ENCODE results near the gene CAPRIN1. TPM values are rescaled to one million over a fixed set of nuclear protein-coding genes. Genes with fewer than 3 reads are reported as not detected.
"Not testable (repeated sequence)": the region's sequence is repeated elsewhere in the genome, so short reads cannot be mapped to it uniquely, and the experiment has no call there.

Gene CAPRIN1
- total RNA-seq, 1 donor from 2014 or later: 116 TPM

GRCh38 chr11:34075178-34075820, 23.8 kb downstream of the CAPRIN1 start:
- intact Hi-C loops (cut with micrococcal nuclease): no loop called here

DNA sequence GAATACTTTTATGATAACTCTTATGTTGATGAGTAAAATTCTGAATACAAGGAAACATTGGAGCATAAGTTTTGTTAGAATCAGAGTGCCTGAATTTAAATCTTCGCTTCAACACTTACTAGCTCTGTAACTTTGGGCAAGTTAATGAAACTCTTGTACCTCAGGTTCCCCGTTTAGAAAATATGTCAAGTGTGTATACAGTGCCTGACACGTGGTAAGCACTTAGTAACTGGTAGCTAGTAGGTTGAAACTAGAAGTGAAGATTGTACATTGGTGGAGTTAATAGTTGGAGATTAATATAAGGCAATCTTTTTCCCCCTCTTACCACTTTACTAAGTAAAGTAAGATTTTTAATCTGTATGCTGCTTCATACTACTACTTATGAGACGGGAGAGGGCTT, 29.1 kb downstream of the CAPRIN1 start:
- intact Hi-C loops (cut with micrococcal nuclease): no loop called here

More at GRCh38 chr11:34075178-34075820, 23.8 kb downstream of the CAPRIN1 start:
- DNase-seq (no peak), ATAC-seq (no peak)

DNA sequence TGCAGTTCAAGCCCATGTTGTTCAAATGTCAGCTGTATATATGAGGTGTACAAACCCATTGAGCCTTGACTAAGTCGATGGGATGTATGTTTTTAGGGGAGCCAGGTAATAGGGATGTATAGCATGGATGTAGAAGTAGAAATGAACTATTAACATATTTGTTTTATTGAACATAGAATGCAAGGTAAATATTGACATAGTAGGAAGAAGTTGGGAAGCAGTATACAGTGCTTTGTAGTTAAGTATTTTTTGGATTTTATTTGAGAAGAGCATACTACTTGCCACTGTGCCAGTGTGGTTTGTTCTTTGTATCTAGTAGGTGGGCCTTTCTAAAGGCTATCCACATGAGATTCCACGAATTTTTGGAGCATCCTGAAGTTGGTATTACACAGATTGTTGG, 33.1 kb downstream of the CAPRIN1 start:
- ATAC-seq (no peak), DNase-seq (no peak)
- intact Hi-C loops (cut with micrococcal nuclease): no loop called here

More for the DNA sequence above, 29.1 kb downstream of the CAPRIN1 start:
- ATAC-seq (no peak), DNase-seq (no peak)

DNA sequence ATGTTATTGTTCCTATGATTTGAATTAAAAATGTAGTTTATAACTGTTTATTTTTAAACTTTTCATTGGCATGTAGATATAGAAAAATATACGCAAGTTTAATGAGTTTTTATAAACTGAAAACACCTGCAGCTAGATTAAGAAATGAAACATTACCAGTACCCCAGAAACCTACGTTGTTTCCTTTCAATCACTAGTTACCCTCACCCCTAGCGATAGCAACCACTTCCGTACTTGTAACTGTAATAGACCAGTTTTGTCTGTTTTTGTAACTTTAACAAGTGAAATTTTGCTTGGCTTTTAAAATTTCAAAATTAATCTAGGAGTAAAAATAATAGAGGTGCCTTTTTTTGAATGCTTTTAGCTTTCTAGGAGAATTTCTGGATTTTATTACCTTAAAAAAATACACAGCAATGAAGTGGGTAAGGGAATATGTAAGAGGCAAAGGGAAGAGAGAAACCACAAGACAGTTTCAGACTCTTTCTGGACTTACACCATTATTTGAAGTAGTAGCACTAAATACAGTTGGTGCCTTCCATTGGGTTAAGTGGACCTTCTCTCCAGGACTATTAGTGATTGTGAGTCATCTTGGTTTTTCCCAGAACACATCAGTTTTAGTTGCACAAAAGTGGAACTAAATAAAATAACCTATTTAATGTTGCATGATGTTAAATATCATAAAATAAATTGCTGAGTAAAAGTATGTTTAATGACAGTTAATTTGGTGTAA, 35.2 kb downstream of the CAPRIN1 start:
- no peak for ATAC-seq
- DNase-seq: no peak
- intact Hi-C loops (cut with micrococcal nuclease): no loop called here

- no peak for ATAC-seq
- intact Hi-C loops (cut with micrococcal nuclease): no loop called here
Measured at GRCh38 chr11:34091825-34092224, 40.3 kb downstream of the CAPRIN1 start.

DNA sequence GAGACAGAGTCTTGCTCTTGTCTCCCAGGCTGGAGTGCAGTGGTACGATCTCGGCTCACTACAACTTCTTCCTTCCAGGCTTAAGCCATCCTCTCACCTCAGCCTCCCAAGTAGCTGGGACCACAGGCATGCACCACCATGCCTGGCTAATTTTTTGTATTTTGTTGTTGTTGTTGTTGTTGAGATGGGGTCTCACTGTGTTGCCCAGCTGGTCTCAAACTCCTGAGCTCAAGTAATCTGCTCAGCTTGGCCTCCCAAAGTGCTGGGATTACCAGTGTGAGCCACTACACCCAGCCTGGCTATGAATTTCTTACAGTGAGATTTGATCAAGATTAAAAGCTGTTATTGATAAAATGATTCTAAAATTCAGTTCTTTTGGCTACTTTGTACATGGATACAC, 43.4 kb downstream of the CAPRIN1 start:
- DNase-seq; ATAC-seq; intact Hi-C loops (cut with micrococcal nuclease): not testable (repeated sequence)

More at GRCh38 chr11:34091825-34092224, 40.3 kb downstream of the CAPRIN1 start:
- DNase-seq: no peak

GRCh38 chr11:34098813-34099212, 47.3 kb downstream of the CAPRIN1 start:
- intact Hi-C loops (cut with micrococcal nuclease): no loop called here
- no peak for ATAC-seq
- DNase-seq: no peak

DNA sequence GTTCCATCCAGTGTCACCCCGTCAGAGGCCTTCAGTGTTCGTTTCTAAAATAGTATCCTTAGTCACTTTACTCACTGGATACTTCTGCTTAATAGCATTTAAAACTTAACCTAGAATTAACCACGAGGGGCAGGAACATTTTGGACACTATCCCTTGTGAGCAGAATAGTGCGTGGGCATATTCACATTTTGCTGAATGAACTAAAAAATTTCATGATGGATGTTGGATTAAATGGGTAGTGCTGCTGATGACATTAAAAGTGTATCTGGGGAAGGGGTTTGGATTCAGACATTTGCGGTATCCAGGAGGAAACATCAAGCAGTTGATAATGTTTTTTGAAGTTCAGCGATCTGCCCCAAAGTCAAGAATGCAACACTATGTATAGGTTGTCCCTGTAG, 53.1 kb downstream of the CAPRIN1 start:
- DNase-seq (no peak), ATAC-seq (no peak)
- intact Hi-C loops (cut with micrococcal nuclease): no loop called here

DNA sequence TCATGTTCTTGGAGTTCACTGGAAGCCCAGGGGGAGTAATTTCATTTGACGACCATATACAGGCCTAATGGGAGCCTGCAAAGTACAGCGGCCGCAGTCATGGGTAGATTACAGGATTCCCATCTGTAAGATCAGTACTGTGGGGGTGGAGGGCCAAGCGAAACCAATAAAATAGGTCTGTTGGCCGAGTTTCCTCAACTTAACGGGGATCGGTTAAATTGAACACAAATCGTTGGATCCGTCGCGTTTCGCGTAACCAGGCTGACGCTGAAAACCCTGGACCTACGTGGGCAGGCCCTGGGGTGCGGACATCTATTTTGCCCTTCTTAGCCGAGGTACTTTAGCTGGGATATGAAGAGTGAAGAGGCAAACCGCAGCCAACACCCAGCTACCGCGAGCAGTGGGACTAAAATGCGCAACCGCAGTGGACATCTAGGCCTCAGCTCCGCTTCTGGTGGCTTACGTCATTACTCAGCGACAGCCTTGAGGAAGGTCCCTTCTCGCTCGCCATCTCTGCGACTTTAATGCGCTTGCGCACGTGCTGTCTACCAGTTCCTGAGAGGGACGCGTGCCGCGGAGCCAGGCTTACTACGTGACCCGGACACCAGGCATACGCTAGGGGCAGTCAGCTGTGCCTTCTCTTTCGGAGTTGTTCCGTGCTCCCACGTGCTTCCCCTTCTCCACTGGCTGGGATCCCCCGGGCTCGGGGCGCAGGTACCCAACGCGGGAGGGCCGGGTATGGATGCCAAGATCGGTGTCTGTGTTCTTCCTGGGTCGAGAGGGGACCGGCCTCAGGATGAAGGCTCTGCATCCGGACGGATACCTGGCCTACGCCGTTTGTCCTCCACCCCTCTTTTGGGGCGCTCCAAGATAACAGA, 53.8 kb downstream of the CAPRIN1 start, which contains the start of gene NAT10:
TSS of gene NAT10 (plus strand) at position 551 of the 878 bp plus-strand sequence. CDS start 2,597 bp downstream, outside the sequence.
- ATAC-seq (peak; percentile 98), DNase-seq (peak; percentile 96)
- intact Hi-C loops (cut with micrococcal nuclease): no loop called here

DNA sequence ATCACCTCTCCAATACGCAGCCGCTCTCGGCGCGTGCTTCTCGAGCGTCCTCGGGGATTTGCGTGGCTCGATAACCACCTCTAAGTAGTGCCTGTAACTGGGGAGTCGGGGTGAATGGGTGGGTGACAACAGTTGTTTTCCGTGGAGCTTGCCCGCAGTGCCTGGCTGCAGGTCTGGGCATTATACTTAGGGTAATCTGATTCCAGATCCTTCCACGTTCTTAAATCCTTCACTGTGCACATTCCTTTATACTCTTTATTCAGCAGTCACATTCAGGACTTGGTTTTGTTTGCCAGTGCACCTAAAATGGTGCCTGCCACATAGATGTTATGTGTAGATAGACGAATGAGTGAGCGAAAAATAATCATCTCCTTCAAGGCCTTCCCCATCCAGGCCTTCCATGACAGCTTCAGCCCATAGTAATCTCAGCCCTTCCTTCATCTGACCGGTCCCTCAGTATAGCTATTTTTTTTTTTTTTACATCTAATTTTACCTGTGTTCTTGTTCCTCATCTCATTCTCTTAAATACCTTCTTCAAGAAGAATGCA, 54.5 kb downstream of the CAPRIN1 start:
- no peak for DNase-seq
- intact Hi-C loops (cut with micrococcal nuclease): no loop called here
- no peak for ATAC-seq

- no peak for DNase-seq
- intact Hi-C loops (cut with micrococcal nuclease): no loop called here
Measured at GRCh38 chr11:34111722-34112270, 60.3 kb downstream of the CAPRIN1 start.

DNA sequence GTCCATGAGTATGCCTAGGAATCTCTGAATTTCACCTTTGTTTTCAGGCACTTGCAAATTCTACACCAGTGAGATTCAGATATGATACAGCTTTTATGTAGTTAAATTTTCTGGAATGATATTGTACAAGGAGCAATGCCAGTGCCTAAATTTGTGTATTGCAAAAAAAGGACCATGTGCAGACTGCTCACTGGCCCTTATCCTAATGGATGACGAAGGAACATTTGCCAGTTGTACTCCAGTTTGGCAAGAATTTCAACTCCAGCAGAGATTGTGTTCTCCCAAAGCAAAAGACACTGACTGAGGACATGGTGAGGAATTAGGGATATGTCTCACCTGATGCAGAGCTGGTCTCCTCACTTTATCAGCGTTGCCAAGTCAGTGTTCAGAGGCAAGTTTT, 62.5 kb downstream of the CAPRIN1 start:
- no peak for ATAC-seq
- intact Hi-C loops (cut with micrococcal nuclease): no loop called here

More at GRCh38 chr11:34111722-34112270, 60.3 kb downstream of the CAPRIN1 start:
- ATAC-seq: no peak

DNA sequence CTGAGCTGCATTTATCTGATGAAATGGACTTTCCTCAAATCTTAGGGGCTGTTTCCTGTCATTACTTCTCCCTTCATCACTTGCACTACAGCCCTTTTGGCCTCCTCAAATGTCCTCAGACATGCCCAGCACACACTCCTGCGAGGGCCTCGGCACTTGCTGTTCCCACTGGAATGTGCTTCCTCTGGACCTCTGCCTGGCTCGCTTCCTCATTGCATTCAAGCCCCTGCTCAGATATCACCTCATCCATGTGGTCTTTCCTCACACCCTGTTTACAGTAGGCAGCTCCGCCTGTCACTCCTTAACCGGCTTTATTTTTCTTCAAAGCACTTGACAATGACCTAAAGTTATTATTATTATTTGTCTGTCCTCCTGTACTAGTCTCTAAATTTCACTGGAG, 62.9 kb downstream of the CAPRIN1 start:
- DNase-seq (no peak), ATAC-seq (no peak)
- intact Hi-C loops (cut with micrococcal nuclease): no loop called here

More for the DNA sequence above, 62.5 kb downstream of the CAPRIN1 start:
- no peak for DNase-seq

GRCh38 chr11:34120651-34121050, 69.1 kb downstream of the CAPRIN1 start:
- intact Hi-C loops (cut with micrococcal nuclease): no loop called here
- DNase-seq (no peak), ATAC-seq (no peak)

- DNase-seq (no peak), ATAC-seq (no peak)
- intact Hi-C loops (cut with micrococcal nuclease): no loop called here
Measured at GRCh38 chr11:34124885-34125668, 73.5 kb downstream of the CAPRIN1 start.

DNA sequence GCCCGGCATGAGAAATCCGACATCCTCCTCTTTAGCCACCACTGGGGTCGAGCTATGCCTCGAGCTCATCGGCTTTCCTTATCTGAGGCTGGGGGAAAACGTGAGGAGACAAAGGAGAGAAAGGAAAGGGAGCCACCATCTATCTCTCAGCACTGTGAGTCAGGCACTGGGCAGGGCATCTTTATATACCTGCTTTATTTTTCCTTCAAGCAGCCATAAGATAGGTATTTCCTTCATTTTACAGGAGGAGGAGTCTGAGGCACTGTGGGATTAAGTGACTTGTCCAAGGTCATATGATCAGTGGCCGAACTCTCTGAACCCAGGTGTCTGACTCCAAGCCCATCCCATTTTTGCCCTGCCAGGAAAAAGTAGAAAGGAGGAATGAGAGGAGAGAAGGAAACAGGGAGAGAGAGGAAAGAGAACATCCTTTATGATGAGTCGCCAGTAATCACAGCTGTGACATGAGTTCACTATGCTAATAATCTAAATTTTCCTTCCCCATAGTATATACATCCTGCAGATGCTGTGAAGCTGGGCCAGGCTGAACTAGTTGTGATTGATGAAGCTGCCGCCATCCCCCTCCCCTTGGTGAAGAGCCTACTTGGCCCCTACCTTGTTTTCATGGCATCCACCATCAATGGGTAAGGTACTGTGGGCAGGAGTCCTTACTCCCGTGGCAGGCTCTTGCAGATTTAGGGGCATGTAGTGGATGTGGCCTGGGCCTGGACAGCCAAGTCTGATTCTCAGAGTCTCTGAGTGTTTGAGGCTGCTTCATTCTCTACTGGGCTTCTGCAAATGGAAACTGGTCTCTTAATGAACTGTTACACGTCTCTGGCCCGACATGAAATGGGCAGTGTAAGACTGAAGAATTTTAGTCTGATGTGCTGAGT, 75.7 kb downstream of the CAPRIN1 start:
- no peak for DNase-seq
- intact Hi-C loops (cut with micrococcal nuclease): no loop called here
- ATAC-seq: no peak

DNA sequence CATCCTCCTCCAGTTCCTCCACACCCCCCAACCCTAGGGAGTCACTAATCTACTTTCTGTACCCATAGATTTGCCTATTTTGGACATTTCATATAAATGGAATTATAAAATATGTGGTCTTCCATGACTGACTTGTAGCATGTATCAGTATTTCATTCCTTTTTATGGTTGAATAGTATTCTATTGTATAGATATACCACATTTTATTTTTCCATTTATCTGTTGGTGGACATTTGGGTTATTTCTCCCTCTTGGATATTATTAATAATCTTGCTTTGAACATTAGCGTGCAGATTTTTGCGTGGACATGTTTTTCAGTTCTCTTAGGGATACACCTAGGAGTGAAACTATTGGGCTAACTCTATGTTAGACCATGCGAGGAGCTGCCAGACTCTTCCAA, 77.3 kb downstream of the CAPRIN1 start:
- ATAC-seq: no peak
- intact Hi-C loops (cut with micrococcal nuclease): no loop called here
- no peak for DNase-seq
